SJCRH30 (cell line): ENCODE data around the gene LHFPL2. TPM values are rescaled to one million over a fixed set of nuclear protein-coding genes. Genes with fewer than 3 reads are reported as not detected.

Source experiments
- DNase-seq, 2 experiments: peaks; one replicate each; pipeline ENCODE4 v3.0.0-alpha.2; 2015 to 2020
- H3K27ac ChIP-seq: fragments of 250-450 bp; sonication (Bioruptor Pico); 2 replicates; pipeline ENCODE4 v1.5.1; 2020; ENCODE audit warnings: mild to moderate bottlenecking, moderate library complexity
- H3K27me3 ChIP-seq: fragments of 250-450 bp; sonication (Bioruptor Pico); 2 replicates; pipeline ENCODE4 v1.5.1; 2020; ENCODE audit warnings: mild to moderate bottlenecking, moderate library complexity
- H3K36me3 ChIP-seq: fragments of 250-450 bp; sonication (Bioruptor Pico); 2 replicates; pipeline ENCODE4 v1.5.1; 2020; ENCODE audit warnings: mild to moderate bottlenecking, moderate library complexity
- H3K4me1 ChIP-seq: fragments of 250-450 bp; sonication (Bioruptor Pico); 2 replicates; pipeline ENCODE4 v1.5.1; 2020; ENCODE audit warnings: mild to moderate bottlenecking, moderate library complexity
- H3K4me3 ChIP-seq: fragments of 250-450 bp; sonication (Bioruptor Pico); 2 replicates; pipeline ENCODE4 v1.5.1; 2020; ENCODE audit warnings: mild to moderate bottlenecking, moderate library complexity
- H3K9me3 ChIP-seq: fragments of 250-450 bp; sonication (Bioruptor Pico); replicated peaks from 2 replicates; pipeline ENCODE4 v1.5.1; 2020; ENCODE audit warnings: mild to moderate bottlenecking, moderate library complexity
- total RNA-seq: library from RNA; depleted of rRNA; stranded (reverse); fragments of >200 nt; shearing (Covaris generic); gene quantifications from 2 replicates; pipeline ENCODE4 v1.2.3, GENCODE V29; 2014

Gene LHFPL2
- total RNA-seq, 1 experiment from 2014 or later = 21.7 TPM

DNA sequence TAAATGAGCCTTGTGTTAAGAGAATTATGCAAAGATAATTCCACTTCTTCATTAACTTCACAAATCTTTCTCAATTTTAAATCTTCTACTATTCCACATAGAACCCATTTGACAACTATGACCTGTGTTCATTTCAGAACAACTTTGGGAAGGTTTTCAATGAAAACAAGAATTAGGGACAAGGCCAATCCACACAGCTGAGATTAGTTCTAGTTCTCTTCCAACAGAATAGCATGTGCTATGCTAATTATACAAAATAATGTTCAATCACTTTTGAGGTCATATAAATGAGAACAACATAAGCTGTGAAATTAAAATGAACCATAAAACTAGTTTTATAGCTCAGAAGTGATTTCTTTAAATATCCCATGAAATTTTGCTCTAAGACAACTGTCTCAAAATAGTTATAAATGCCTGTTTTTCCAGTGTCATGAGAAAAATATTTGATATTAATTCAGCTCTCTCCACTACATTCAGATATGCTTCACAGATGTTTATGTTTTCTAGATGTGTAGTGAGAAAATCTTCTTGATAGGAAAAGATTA is 7.2 kb upstream of the LHFPL2 start:
- no peaks in the 10 kb centered on the region for H3K36me3 ChIP-seq
- H3K27me3 ChIP-seq = no peaks in the 10 kb centered on the region
- H3K27ac ChIP-seq = no peak overlapping the region
- no peak overlapping the region for H3K4me3 ChIP-seq
- peaks cover 23% of the 10 kb centered on the region; the same call in 1 of the 2 replicates for H3K4me1 ChIP-seq
- H3K9me3 ChIP-seq = no peaks in the 10 kb centered on the region
- no peak for DNase-seq

DNA sequence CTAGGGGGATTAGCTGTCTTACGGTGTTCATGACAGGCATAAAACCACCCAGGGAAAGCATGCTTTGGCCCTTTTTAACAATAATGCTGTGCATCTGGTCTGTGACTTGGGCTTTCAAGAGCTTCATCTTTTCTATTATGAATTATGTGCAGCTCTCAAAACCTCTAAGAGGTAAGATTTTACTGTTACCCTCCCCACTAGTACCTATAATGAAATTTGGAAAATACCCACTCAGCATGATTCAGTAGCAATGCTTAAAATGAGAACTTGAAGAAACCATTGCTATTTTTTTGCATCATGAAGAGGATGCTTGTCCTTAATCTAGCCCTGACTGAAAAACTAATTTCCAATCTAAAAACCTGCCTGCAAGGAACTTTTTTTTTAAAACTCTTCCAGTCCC is 5.8 kb upstream of the LHFPL2 start:
- no peak overlapping the region for H3K4me3 ChIP-seq
- H3K4me1 ChIP-seq = peaks cover 14% of the 10 kb centered on the region; the same call in 1 of the 2 replicates
- H3K36me3 ChIP-seq = no peaks in the 10 kb centered on the region
- no peaks in the 10 kb centered on the region for H3K27me3 ChIP-seq
- no peak overlapping the region for H3K27ac ChIP-seq
- DNase-seq = no peak
- no peaks in the 10 kb centered on the region for H3K9me3 ChIP-seq

DNA sequence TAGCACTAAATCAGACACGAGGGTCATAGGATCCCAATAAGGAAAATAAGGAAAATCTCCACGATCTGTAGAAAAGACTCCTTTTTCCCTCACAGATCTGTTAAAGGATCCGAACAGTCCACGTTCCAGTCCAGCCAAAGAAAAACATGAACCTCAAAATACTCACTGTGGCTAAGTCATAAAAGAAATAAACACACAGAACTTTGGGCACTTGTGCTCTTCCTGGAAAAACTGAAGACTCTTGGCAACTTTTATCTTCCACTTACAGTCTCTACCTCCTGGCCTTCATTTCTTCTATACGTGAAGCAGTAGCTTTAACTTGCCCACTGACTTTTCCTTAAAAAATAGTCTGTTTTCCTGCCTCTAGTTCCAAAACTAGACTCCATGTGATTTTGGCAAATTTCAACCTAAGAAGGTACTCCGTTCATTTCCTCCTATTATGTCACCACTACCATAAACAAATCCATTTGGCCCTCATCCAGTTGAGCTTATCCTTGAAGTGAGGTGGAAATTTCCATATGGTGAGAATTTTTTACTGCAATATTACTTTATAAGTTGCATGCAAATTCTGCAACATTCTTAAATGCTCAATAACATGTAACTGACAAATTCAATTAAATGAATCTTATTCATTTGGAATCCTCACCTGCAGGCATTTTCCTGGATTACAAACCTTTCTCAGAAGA is 5.3 kb upstream of the LHFPL2 start:
- Histone ChIP-seq H3K9me3 (no peaks in the 10 kb centered on the region), H3K4me3 (no peak overlapping the region), H3K27ac (no peak overlapping the region), H3K27me3 (no peaks in the 10 kb centered on the region), H3K36me3 (no peaks in the 10 kb centered on the region), H3K4me1 (peaks cover 10% of the 10 kb centered on the region; the same call in 1 of the 2 replicates)
- peak; percentile 17 to 62 for DNase-seq

DNA sequence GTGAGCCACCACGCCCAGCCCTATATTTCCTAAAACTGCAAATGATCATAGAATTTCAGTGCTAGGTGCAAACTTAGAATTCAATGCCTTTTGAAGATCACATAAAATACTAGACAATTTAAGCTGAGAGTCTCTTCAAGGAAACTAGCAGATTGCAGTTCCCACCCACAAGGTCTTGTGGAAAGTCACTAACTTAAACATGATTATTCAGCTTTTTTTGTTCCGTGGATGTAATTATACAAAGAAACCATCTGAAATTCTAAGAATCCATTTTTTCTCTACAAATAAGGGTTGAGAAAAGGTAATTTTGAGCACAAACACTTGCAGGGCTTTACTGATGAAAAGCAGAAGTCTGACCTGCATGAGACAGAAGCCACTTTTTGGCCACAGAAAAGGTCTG is 4.5 kb upstream of the LHFPL2 start:
- no peak overlapping the region for H3K27ac ChIP-seq
- no peaks in the 10 kb centered on the region for H3K27me3 ChIP-seq
- no peaks in the 10 kb centered on the region for H3K9me3 ChIP-seq
- no peaks in the 10 kb centered on the region for H3K36me3 ChIP-seq
- no peak overlapping the region for H3K4me3 ChIP-seq
- peaks cover 10% of the 10 kb centered on the region; the same call in 1 of the 2 replicates for H3K4me1 ChIP-seq
- no peak for DNase-seq

DNA sequence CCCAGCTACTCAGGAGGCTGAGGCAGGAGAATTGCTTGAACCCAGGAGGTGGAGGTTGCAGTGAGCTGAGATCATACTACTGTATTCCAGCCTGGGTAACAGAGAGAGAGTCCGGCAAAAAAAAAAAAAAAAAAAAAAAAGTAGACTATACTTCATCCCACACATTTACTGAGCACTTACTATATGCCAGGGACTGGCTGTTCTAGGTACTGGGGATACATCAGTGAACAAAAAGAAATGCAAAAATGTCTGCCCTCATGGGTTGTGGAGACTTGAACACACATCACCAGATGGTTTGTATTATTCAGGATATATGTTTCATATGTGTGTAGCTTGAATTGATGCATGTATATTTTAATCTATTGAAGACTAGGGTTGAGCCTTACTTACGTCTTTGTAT is 2.9 kb upstream of the LHFPL2 start:
- no peaks in the 10 kb centered on the region for H3K36me3 ChIP-seq
- peaks cover 10% of the 10 kb centered on the region; the same call in 1 of the 2 replicates for H3K4me1 ChIP-seq
- H3K9me3 ChIP-seq = no peaks in the 10 kb centered on the region
- H3K27ac ChIP-seq = no peak overlapping the region
- H3K4me3 ChIP-seq = no peak overlapping the region
- DNase-seq = no peak
- no peaks in the 10 kb centered on the region for H3K27me3 ChIP-seq

DNA sequence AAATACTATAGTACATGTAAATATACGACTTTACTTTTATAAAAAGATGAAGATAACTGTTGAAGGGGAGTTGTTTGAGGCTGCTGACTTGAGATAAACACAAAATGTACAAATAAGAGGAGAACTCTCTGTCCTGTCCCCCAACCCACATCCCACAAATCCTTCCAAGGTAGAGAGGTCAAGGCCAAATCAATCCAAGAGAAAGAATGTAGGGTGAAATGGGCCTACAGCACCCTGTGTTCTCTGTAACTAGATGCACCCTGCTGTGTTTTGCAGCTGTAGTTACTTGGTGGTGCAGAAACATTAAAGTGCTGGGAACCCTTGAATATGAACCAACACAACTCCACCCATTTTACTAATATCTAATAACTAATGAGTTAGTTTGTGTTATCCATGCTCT is 2.0 kb upstream of the LHFPL2 start:
- Histone ChIP-seq H3K9me3 (no peaks in the 10 kb centered on the region), H3K4me3 (no peak overlapping the region), H3K4me1 (peaks cover 10% of the 10 kb centered on the region; the same call in 1 of the 2 replicates), H3K27ac (no peak overlapping the region), H3K36me3 (no peaks in the 10 kb centered on the region), H3K27me3 (no peaks in the 10 kb centered on the region)
- DNase-seq = no peak

DNA sequence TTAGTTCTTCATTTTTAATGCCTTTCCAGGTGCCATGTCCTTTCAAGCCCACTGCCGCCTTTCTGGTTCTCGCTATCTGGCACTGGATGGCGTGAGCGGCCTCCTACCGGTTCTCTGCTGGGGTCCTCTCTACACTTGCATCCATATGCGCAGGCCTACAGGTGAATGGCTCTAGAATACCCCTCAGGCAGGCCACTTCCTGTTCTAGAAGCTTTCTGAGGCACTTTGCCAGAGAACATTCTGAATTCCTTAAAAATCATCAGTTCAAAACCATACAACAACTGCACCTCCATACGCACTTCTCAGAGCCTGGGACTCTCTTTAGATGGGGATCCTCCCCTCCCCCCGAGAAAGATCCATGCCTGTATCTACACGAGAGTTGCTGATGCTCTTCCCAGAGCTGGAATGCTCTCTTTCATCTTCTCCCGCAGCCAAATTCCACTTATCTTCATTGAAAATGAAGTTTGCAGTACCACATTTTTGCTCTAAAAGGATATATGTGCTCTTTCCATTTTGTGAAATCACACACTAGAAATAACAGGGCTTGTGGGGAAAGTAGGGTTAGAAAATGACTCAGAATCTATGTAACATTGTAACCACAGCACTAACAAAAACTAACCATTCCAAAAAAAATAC is 1.4 kb upstream of the LHFPL2 start:
- Histone ChIP-seq H3K27ac (no peak overlapping the region), H3K27me3 (no peaks in the 10 kb centered on the region), H3K4me3 (no peak overlapping the region), H3K4me1 (peaks cover 10% of the 10 kb centered on the region; the same call in 1 of the 2 replicates), H3K9me3 (no peaks in the 10 kb centered on the region), H3K36me3 (no peaks in the 10 kb centered on the region)
- DNase-seq = no peak

DNA sequence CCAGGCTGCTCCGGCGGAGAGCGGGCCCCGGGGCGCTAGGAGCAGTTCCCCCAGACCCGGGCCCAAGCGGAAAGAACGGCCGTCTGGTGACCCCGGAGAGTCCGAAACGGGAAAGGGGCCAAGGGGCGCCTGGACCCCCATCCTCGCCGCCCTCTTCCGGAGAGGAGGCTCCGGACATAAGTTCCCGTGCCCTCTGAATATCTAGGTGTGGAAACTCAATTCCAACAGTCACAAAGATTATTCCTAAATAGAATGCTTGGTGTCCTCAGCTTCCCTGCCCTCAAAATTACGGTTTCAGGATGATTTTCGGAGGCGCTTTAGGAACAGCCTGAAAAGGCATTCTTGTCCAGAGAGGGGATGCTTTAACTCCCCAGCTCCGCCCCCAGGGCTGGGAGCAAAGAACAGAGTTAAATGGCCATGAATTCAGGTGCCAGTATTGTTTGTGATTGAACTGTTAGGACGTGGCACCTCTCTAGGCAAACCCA is 681 bp upstream of the LHFPL2 start:
- Histone ChIP-seq H3K36me3 (no peaks in the 10 kb centered on the region), H3K4me1 (peaks cover 7% of the 10 kb centered on the region; the same call in 1 of the 2 replicates), H3K4me3 (peak overlapping the region; percentile 81), H3K27me3 (no peaks in the 10 kb centered on the region), H3K27ac (peak overlapping the region; percentile 83), H3K9me3 (no peaks in the 10 kb centered on the region)
- DNase-seq = peak; percentile 42 to 63

DNA sequence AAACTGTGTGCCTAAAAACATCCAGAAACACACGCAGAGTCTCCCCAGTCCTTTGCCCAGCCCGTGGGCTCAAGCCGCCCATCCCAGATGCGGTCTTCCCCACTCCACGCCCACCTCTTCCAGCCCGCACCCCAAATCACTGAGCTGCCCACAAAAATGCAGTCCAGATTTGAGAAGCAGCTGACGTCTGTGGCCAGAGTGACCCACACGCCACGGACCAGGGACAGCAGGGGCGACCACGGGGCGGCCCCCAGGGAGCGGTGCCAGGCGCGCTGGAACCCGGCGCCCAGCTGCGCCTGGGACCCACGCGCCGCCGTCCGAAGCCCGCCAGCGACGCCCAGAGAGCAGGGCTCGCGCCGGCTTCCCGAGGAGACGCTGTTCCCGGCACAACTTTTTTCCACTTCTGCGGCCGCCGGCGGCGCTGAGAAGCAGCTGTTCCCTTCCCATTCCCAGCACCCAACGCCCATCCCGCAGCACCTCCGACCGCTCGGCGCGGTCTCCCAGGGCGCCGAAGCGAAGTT is 674 bp downstream of the LHFPL2 start:
- peak overlapping the region; percentile 81 for H3K4me3 ChIP-seq
- no peaks in the 10 kb centered on the region for H3K27me3 ChIP-seq
- H3K4me1 ChIP-seq = no peaks in the 10 kb centered on the region
- peak overlapping the region; percentile 83 for H3K27ac ChIP-seq
- H3K36me3 ChIP-seq = no peaks in the 10 kb centered on the region
- no peaks in the 10 kb centered on the region for H3K9me3 ChIP-seq
- DNase-seq = peak; percentile 81 to 86

DNA sequence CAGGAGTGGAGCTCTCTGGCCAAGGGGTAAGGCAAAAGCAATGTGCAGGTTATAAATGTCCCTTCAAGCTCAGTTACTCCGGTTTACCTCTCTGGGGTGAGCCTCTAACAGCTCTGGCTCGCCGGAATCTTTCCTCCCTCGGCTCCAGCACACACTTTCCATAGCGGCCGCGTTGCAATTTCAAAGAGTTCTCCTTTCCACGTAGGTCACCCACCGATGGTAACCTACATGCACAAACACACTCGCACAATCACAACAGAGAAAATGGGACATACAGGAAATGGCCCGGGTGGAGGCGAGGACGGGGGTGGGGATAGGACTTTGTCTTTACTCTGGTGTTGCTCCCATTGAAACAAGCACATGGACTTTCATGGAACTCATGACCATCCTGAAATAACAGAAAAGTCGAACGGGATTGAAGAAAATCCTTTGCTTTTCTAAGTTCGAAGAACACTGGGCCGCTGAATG is 1.2 kb downstream of the LHFPL2 start:
- Histone ChIP-seq H3K4me1 (no peaks in the 10 kb centered on the region), H3K9me3 (no peaks in the 10 kb centered on the region), H3K4me3 (peak overlapping the region; percentile 81), H3K27ac (peak overlapping the region; percentile 83), H3K27me3 (no peaks in the 10 kb centered on the region), H3K36me3 (no peaks in the 10 kb centered on the region)
- DNase-seq = peak; percentile 44 to 59

DNA sequence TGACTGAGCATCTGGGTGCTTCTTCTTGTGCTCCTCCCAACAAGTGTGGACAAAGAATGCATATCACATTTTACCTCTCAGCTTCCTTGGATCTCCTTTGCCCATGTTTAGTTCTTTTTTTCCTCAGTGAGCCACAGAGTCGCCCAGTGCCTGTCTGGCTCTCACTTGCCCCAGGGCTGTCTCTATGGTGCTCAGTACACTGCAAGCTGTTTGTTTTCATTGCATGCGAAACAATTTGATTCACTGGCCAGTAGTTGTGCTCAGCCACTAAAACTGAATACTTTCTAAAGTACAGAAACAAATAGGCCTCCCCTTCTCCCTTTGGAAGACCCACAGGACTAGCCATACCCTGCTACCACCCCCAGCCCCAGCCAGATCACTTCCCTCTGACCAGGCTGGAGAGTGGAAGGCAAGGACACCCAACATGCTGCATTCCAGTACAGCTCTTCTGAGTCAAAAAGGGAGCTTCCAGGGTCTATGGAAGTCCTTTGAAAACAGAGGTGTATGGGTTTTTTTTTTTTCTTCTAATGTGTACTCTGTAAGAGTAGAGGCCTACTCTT is 3.8 kb downstream of the LHFPL2 start:
- H3K4me3 ChIP-seq = no peak overlapping the region
- H3K27me3 ChIP-seq = no peaks in the 10 kb centered on the region
- no peak overlapping the region for H3K27ac ChIP-seq
- H3K4me1 ChIP-seq = peaks cover 8% of the 10 kb centered on the region; the same call in 1 of the 2 replicates
- DNase-seq = no peak
- no peaks in the 10 kb centered on the region for H3K36me3 ChIP-seq
- H3K9me3 ChIP-seq = no peaks in the 10 kb centered on the region

DNA sequence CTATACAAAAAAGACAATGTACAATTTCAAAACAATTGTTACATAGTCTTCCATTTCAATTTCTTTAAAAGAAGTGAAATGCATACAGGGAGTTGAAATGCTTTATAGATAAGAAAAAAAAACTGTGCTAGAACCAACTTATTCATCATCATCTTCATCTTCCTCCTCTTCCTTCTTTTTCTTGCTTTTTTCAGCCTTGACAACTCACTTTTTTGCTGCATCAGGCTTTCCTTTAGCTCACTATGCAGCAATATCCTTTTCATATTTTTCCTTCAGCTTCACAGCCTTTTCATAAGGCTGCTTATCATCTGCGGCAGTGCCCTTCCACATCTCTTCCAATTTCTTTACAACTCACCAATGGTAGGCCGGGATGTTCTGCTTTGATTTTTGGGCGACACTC is 4.4 kb downstream of the LHFPL2 start:
- Histone ChIP-seq H3K9me3 (no peaks in the 10 kb centered on the region), H3K4me3 (no peak overlapping the region), H3K4me1 (peaks cover 9% of the 10 kb centered on the region), H3K27ac (no peak overlapping the region), H3K27me3 (no peaks in the 10 kb centered on the region), H3K36me3 (no peaks in the 10 kb centered on the region)
- no peak for DNase-seq

DNA sequence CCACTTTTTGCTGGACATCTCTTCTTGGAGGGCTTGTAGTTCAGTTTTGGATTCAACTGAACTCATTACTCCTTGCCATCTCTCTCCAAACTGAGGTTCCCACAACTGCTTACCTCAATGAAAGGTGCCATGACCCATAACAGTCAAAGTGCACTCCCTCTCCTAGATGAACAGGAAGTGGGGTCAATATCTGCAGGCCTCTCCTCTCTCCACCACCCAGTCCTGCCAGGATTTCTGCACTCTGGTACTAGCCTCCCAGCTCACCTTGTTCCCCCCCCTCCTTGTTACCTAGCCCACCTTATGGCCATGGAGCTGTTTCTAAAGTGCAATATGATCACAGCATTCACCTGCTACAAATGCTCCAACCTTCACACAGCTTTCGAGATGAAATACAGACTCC is 5.9 kb downstream of the LHFPL2 start:
- no peak for DNase-seq
- H3K4me1 ChIP-seq = peaks cover 22% of the 10 kb centered on the region
- no peak overlapping the region for H3K4me3 ChIP-seq
- no peak overlapping the region for H3K27ac ChIP-seq
- no peaks in the 10 kb centered on the region for H3K9me3 ChIP-seq
- no peaks in the 10 kb centered on the region for H3K36me3 ChIP-seq
- no peaks in the 10 kb centered on the region for H3K27me3 ChIP-seq

DNA sequence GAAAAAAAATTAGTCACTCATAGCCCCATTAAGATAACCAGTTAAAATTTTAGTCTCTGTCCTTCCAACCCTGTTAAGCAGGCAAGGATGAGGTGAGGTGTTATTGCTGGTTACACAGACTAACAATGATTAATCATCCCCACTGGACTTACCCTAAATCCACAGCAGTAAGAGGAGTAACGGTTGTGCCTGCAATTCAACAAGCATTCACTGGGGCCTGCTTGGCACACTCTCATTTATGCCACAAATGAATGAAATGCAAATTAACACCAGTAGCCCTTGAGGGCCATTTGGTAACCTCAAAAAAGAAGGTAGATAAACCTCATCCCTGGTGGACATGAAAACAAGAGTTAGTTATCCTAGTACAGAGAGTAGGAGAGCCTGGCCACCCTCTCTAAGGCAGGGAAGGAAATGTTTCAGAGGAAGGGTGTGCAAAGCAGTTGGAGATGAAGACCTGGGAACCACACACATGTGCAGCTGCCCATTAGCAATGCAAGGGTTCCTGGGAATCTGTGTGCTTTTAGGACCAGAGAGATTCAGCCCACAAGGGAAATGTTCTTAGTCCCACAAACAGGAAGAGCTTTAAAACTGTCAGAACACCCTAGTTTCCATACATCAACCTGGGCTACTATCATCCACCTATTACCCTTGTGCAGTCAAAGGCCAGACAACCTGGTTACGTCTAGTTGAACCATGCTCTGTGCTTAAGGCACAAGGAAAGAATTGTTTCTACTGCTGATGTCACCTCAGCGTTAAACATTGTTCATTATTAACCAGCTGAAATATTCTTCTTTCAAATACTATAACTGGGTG is 7.7 kb downstream of the LHFPL2 start:
- Histone ChIP-seq H3K27ac (no peak overlapping the region), H3K4me3 (no peak overlapping the region), H3K36me3 (0 out of 2 replicates have a peak, but pooled peaks cover 2% of the 10 kb centered on the region), H3K27me3 (no peaks in the 10 kb centered on the region), H3K4me1 (peaks cover 22% of the 10 kb centered on the region), H3K9me3 (no peaks in the 10 kb centered on the region)
- DNase-seq = peak in 1 of 2 experiments; percentile 43
